NCI-H146 treated with DMSO at 0.1 percent for 48 hours (cell line): Measurements from ENCODE around the gene TRPV4.

Experiments
- DNase-seq: peaks from one replicate; lab custom pipeline; 2025; ENCODE audit not compliant: unreplicated experiment; lab: John Stamatoyannopoulos, UW

TRPV4 gene

DNA sequence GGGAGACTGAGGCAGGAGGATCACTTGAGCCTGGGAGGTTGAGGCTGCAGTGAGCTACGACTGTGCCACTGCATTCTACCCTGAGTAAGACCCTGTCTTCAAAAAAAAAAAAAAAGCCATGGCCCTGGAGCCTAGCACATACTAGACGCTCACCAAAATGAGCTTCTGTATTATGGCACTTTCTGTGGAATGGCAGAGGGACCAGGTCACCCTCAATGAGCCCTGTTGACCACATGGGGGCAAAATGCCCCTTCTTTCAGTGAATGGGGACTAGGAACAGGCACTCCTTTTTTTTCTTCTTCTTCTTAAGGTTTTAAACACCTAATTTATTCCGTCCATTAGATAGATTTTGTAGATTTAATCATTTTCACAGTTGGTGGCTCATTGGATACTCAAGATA lies 69.1 kb downstream of the TRPV4 start:
- no peak for DNase-seq

DNA sequence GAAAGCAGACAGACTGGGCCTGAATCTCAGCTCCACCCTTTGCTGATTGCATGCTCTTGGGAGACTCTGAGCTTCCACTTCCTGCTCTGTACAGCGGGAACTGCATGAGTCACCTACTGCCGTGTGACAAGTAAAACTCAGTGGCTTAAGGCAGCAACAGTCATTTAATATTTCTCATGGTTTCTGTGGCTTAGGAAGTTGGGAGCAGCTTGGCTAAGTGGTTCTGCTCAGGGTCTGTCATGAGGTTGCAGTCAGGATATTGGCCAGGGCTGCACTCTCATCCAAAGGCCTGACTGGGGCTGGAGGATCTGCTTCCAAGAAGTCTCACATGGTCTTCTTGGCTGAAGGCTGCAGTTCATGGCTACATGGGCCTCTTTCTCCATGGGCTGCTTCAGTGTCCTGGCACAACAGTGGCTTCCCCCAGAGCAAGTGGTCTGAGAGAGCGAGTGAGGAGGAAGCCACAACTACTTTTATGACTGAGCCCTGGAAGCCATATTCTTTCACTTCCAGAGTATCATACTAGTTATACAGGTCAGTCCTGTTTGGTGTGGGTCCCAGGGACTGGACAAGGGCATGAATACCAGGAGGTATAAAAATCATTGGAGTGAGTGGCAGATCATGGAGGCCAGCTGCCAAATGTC lies 69.9 kb downstream of the TRPV4 start:
- DNase-seq = no peak

DNA sequence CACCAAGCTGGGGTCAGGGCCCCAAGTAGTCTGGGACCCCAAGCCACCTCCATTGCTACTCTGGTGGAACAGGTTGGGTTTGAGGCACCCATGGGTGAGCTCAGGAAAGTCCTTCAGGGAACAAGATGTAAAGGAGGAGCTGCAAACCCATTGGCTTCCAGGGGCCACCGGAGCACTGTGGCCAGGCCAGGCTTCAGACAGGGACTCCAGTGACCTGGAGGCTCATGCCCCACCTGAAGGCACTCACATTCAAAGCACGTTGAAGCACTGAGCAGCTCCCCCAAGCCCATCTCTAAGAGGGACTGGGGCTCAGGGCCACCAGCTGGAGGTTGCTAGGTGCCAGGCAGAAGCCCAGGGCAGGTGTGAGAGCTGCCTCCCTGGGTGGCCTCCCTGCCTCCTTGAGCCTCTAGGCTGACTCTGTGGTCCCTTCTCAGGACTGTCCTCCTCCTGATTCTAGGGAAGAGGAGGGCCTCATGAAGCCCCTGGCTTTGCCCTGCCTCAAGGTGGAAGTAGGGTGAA lies 70.5 kb downstream of the TRPV4 start:
- no peak for DNase-seq

DNA sequence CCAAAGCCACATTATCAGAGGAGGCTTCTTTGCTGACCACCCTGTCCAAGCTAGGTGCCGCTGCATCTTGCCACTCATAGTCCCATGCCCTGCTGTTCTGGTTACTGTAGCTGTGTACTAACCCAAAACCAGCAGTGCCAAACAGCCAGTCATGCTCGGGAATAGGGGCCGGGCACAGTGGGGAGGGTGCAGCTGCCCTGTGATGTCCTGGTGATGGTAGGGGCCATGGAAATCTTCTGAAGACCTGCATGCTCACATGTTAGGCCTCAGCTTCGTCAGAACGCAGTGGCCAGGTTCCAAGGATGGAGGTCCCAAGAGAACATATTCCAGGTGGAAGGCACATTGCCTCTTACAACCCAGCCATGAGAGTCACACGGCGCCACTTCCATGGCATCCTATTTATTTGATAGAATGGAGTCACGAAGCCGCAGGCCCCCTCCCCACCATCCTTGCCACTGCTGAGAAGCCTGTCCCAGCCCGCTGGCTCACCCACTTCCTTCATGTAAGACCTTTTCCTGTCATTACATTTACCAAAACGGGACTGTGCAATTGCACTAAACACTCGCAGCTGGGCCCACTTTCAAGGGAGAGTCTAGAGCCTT lies 71.0 kb downstream of the TRPV4 start:
- DNase-seq = no peak

DNA sequence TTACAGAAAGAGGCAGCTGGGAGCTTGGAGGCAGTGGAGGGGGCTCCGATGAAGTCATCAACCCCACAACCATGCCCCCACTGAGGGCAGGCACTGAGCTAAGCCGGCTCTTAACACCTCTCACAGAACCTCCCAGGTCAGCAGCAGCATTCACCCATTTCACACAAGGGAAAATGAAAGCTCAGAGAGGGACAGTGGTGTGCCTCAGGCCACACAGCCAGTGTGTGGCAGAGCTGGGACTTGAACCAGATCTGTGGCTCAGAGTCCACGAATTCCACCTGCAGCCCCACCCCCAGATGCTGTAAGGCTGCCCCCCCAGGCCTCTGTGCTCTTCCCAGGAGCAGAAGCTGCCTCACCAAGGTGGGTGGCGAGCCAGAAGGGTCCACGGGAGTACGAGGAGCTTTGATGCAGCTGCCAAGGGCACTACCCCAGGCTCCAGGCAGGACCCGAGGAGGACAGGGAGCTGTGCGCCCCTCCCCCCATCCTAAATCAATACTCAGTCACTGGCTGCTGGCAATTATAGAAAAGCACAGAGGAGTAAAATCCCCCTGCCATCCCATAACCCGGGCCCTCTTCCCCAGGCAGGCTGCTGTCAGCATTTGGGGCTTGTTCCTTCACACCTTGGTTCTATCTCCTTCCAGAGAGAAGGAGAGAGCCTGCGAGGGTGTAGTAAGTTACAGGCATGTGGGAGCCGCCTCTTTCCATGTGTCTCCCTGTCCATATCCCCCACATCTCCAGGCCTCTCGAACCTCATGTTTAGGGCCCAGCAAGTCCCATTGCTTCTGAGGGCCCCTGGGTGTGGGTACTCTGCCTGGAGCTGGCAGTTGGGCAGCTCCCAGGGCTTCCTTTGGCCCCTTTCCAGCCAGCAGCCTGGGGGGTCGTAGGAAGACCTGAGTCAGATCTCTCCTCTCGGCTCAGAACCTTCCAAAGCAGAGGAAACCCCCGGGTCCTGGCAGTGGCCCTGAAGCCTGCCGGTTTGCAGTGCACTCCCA lies 72.0 kb downstream of the TRPV4 start:
- no peak for DNase-seq

DNA sequence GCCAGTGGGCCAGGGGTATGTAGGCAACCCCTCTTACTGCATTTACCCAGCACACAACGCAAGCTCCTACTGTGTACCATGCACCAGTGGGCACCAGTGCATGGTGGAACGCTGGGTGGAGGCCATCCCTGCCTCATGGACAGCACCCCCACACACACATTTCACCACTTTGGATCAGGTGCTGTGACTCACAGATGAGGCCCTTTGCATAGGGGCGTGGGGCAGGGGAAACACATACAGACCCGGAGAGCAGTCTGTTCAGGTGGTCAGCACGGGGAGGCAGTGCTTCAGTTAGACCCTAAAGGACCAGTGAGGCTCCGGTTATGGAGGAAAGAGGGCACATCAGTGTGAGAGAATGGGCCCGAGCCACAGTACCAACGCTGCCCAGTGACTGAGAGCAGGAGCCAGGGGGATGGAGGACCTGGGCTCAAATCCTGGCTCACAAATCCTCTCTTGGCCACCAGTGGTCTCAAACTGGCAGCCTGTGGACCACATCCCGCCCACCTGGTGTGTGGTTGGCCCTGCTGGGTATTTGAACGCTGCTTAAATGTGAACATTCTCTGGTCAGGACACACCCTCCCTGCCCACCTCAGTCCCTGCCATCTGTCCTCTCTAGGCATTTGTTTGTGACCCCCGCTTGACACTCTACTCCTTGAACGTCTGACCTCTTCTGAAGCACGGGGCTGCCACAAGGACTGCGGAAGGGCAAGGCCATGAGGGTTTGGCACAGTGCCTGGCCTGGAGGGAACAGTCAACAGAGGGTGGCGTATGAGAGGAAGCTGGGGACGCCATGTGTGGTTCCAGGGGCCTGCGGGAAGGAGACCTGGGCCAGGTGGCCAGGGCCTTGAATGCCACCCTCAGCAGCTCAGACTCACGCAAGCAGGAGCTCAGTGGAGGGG lies 72.9 kb downstream of the TRPV4 start:
- no peak for DNase-seq

DNA sequence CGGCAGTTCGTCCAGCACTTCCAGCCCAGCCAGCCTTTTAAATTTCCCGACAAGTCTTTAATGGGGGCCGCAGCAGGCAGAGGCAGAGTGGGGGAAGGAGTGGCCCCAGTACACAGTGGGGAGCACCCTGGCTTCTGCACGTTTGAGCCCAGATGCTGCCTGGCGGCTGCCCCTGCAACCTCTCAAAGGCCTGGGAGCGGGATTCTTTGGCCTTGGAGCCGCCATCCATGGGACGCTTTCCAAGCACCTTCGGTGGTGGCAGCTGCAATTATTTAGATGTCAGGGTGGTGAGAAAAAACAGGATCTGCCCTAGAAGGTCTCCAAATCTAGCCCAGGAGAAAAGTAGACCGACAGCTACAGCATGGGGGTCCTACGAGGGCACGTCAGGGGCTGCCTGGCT lies 73.6 kb downstream of the TRPV4 start:
- DNase-seq = no peak

DNA sequence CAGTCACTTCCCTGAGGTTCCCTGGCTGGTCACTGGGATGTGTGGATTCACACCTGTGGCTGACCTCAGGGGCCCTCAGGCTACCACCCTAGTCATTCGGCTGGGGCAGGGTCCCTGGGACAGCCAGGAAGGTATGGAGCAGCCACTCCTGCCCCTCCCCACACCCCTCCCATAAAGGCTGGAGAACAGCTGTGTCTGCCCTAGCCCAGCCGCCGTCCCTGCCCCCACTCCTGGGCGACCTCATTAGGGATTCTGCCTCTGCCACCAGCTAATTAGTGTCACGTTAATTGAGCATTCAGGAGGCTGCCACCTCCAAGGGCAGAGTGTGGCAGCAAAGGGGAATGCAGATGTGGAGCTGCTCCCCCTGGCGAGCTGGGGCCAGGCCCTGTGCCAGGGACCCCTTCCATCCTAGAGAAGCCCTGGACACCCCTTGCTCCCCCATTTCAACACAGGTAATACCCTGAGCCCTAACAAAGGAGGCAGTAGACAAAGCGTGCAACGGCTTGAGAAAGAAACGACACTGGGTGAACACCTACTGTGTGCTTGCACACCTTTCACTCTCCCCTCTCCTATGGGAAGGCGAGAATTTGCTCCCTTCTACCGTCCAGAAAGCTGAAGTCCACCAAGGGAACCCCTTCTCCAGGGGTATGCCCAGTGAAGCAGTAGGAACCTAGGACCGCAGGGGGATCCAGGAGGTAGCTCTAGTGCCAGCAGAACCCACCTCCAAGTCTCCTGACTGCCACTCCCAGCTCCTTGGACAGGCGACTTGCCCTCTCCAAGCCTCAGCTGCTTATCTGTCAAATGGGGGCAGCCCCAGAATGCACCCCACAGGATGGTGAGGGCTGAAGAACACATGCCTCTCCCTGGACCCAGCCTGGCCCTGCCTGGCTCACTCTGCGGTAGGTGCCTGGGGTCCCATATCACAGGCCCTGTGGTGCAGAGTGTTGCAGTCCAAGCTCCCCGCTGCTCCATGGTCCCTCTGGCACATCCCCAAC lies 74.5 kb downstream of the TRPV4 start:
- DNase-seq = no peak

DNA sequence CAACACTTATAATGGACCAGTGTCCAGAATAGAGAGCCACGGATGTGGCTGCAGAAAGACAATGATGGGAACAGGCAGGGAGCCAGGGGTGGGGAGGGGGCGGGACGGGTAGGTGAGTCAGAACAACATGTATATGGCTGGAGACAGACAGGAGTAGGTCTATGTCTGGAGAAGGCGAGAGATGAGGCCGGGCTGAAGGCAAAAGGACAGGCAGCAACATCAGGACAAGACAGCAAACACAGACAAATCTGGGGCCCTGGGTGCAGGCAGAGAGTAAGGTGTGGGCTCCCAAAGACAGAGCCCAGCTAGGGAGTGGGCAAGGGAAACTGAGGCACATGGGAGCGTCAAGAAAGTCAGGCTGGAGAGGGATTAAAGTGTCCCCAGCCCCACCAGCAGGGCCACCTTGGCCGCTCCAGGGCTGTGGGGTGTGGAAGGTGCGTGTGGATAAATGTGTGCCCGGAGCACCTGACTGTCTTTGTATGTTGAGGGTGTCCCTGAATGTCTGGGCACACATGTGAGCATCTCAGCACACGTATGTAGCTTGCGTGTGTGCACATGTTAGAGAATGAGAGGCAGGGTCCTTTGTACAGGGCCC lies 75.4 kb downstream of the TRPV4 start:
- no peak for DNase-seq

DNA sequence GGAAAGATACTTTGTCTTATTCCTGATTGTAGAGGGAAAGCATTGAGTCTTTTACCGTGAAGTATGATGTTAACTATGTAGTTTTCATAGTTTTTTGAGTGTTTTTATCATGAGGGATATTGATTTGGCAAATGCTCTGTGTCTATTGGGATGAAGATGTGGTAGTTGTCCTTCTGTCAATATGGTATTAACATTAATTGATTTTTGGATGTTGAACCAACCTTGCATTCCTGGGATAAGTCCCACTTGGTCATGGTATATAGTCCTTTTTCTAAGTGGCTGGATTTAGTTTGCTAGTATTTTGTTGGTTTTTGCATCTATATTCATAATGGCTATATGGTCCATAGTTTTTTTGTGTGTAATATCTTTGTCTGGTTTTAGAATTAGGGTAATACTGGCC lies 76.7 kb downstream of the TRPV4 start:
- no peak for DNase-seq

DNA sequence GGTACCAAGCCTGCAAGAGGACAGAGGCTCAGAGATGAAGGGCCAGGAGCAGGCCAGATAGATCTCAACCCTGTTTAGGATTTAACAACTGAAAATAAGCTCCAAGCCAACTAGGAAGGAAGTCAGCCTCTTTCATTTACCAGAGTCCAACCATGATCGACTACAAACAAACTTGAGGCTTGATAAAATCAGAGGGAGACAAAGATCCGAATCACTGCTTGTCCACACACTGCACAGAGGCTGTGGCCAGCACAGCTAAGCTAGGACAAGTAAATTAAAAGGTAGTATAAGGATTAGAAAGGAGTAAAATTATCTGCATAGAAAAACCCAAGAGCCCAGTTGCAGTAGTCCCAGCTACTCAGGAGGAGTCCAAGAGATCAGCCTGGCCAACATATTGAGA lies 79.2 kb downstream of the TRPV4 start:
- DNase-seq = no peak

DNA sequence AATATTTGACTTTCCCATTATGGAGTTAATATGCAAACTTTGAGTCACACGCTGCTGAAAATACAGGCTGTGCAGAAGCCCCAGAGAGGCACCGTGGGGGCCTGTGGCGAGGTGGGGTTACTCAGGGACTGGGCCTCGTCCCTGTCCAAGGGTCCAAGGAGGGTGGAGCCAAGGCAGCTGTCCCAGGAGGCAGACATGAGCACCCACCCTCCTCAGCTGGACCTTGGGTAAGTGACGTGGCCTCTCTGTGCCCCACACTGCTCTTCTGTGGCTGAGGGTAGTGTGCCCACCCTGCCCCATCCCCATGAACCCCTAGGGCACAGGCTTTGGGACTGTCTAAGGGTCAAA lies 80.2 kb downstream of the TRPV4 start:
- DNase-seq = no peak

DNA sequence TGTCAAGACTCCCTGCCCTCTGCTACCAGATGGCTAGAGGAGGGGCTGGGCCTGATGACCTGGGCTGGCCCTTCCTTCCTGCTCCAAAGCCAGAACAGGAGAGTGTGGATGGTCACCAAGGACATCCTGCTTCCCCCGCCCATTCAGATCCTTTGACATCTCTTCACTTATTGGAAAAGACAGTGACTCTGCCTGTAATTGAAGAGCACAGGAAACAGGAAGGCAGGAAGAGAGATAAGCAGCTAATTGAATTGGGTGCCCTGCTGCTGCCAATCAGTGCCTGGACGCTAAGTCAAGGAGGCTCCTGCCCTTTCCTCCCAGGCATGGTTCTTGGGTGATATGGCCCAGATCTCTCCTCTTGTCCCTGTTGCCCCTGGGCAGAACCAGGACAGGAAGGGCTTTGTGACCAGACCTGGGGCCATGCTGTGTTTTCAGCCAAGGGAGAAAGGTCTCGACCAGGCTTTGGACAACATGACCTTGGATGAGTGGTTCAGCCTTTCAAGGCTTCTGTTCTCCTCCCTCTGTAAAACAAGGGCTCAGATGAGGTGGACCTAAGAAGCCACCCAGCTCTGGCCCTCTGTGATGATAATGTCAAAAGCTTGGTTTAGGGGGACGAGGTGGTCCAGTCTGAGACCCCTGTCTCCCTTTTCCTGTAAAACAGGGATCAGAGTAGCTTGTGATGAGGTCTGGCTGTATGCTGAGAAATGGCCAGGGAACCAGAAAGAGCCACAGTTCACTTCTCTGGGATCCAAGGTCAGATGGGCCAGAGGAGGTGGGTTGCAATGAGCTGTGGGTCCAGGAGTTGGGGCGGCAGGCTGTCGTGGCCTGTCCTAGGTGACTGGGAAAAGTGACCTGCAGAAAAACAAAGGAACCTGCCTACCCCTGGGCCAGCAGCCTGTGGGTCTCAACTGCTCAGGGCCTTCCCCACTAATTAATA lies 80.8 kb downstream of the TRPV4 start:
- no peak for DNase-seq

DNA sequence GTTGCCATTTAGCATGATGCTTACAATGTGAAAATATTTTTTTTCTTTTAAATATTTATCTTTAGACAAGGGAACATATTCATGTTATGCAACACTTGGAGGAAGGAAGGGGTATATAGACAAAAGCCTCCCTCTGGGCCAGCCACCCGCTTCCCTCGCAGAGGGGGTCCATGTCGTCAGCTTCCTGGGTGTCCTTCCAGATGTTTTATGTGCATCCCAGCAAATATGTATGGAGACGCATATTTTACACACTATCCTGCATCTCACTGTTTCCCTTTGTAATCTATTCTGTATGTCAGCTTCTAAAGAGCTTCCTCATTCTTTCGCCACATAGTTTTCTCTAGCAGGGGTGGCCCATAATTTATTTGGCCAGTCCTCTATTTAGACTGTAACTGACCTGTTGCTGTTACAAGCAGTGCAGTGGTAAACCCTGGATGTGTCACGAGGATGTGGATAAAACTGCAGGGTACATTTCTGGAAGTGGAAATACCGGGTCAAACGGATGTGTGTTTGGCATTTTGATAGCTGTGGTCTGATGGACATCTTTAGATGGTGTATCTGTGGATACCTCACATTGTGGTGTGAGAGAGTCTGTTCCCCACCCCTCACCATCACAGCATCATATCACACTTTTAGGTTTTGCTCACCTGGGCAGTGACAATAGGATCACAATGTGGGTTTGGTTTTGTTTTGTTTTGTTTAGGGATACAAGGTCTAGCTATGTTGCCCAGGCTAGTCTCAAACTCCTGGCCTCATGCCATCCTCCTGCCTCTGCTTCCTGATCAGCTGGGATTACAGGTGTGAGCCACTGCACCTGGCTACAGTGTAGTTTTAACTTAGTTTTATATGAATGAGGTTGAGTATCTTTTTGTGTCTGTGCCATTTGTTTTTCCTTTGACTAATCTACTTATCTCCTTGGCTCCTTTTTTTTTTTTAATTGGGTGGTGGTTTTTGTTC lies 87.9 kb downstream of the TRPV4 start:
- no peak for DNase-seq

DNA sequence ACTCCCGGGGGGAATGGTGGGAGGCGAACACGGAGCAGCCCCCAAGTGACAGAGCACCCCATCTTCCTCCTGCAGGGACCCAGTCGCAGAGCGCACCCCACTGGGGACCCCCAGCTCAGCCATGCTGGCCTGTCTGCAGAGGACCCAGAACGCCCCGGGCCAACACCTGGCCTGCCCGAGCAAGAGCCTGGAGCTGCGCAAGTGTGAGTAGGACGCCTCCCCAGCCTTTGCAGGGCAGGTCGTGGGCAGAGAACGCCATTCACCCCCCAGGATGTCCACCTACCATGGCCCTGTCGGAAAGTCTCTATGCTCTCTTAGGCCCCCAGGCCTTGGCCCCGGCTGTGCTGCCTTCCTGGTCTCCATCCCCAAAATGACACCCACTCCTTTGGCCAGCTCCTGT lies 89.2 kb downstream of the TRPV4 start:
- no peak for DNase-seq

DNA sequence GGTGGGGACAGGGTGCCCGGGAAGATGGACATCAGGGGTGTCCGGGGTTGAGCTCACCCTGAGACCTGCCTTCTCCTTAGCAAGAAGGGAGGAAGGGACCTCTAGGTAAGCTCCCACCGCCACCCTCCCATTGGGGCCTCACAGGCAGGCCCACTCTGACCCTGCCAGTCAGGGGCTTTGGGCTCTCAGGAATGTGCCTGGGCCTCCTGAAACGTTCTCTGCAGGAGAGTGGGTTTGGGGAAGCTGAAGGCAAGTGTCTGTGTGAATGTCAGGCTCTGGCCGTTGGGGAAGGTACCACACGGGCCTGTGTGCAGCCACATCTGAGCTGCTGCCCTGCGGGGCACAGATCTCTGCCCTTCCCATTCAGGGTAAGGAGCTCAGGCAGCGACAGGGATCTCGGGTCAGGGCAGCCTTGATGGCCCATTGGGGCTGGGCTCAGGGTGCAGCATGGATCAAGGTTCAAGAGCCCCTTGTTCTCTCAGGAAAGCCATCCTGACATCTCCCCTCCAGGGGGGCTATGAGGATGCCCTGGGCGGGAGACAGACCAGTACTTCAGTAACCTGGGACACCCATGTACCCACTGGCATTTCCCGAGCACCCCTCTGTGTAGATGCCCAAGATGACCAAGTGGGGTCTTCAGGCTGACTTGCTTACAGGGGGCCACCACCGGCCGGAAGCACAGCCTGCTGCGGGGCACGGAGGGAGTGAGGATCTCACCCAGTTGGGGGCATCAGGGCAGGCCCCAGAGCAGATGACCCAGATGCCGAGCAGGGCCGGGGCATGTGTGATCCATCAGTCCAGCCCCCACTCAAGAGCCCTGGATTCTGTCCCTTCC lies 89.9 kb downstream of the TRPV4 start:
- DNase-seq = no peak
